ENCODE measurements around the gene MINPP1.

Gene MINPP1

DNA sequence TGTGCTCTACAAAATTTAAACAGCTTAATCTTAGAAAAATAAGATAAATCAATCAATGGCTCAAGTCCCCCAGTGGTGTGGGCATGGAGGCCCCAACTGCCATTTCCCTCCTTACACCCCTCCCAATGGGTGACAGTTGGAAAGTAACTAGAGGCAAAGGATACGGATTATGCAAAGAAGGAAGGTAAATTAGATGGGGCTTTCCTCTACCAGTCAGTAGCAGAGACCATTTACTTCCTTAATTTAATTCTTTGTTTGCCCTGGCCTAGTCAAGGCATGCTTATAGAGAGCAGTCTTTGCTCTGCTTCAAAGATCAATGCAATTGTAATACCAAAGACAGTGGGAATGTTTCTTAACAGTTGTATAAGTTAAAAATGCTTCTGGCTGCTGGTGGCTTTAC, 91.7 kb downstream of the MINPP1 start:
- H3K4me3 ChIP-seq (ENCODE audit: low read depth, low read length), result no peak overlapping the region
- no peaks in the 10 kb centered on the region for H3K9me3 ChIP-seq (ENCODE audit: control insufficient read depth, insufficient read depth, low read length)
- no peaks in the 10 kb centered on the region for H3K36me3 ChIP-seq (ENCODE audit: control insufficient read depth, insufficient read depth, low read length)
- no peaks in the 10 kb centered on the region for H3K27me3 ChIP-seq (ENCODE audit: control insufficient read depth, insufficient read depth, low read length)
- no peaks in the 10 kb centered on the region for H3K4me1 ChIP-seq (ENCODE audit: control insufficient read depth, insufficient read depth, low read length)
- H3K9ac ChIP-seq (ENCODE audit: low read depth, low read length), result no peak overlapping the region

- H3K9me3 ChIP-seq (ENCODE audit: control insufficient read depth, insufficient read depth, low read length), result no peaks in the 10 kb centered on the region
- no peaks in the 10 kb centered on the region for H3K4me1 ChIP-seq (ENCODE audit: control insufficient read depth, insufficient read depth, low read length)
- no peak overlapping the region for H3K4me3 ChIP-seq (ENCODE audit: low read depth, low read length)
- H3K27me3 ChIP-seq (ENCODE audit: control insufficient read depth, insufficient read depth, low read length), result no peaks in the 10 kb centered on the region
- no peak overlapping the region for H3K9ac ChIP-seq (ENCODE audit: low read depth, low read length)
- no peaks in the 10 kb centered on the region for H3K36me3 ChIP-seq (ENCODE audit: control insufficient read depth, insufficient read depth, low read length)
These were observed 94.0 kb downstream of the MINPP1 start for GRCh38 chr10:87598700-87599099.

DNA sequence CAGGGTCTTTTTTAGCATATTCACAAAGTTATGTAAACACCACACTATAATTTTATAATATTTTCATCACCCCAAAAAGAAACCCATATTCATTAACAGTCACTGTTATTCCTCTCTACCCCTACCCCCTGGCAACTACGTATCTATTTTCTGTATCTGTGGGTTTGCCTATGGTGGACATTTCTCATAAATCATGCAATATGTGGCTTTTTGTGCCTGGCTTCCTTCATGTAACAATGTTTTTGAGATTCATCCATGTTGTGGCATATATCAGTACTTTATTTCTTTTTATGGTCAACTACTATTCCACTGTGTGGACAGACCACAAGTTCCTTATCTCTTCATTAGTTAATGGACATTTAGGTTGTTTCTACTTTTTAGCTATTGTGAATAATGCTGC, 95.9 kb downstream of the MINPP1 start:
- Histone ChIP-seq H3K4me3 (ENCODE audit: low read depth, low read length) (no peak overlapping the region), H3K4me1 (ENCODE audit: control insufficient read depth, insufficient read depth, low read length) (no peaks in the 10 kb centered on the region), H3K27me3 (ENCODE audit: control insufficient read depth, insufficient read depth, low read length) (no peaks in the 10 kb centered on the region), H3K9ac (ENCODE audit: low read depth, low read length) (no peak overlapping the region), H3K36me3 (ENCODE audit: control insufficient read depth, insufficient read depth, low read length) (no peaks in the 10 kb centered on the region), H3K9me3 (ENCODE audit: control insufficient read depth, insufficient read depth, low read length) (no peaks in the 10 kb centered on the region)

Data from iPS-15b (cell line).